SK-N-SH (cell line): ENCODE data around the gene MSTO1.

Experiments
- EP300 ChIP-seq, 2 experiments: IDR thresholded peaks; 2 replicates each; pipeline versions ENCODE4 v1.4.0 to v1.6.1; 2012; ENCODE audit warnings: borderline replicate concordance in 1 of 2, low read depth in 1 of 2, low read length in 1 of 2
- PBX3 ChIP-seq: IDR thresholded peaks from 2 replicates; pipeline ENCODE4; 2012
- POLR2AphosphoS5 ChIP-seq: IDR thresholded peaks from 2 replicates; pipeline ENCODE4 v1.6.1; 2012; ENCODE audit warnings: low read depth, low read length
- RAD21 ChIP-seq: IDR thresholded peaks from 2 replicates; pipeline ENCODE4 v1.6.1; 2012; ENCODE audit warnings: mild to moderate bottlenecking, low read length
- TAF1 ChIP-seq: IDR thresholded peaks from 2 replicates; pipeline ENCODE4 v1.6.1; 2012; ENCODE audit warnings: low read depth, mild to moderate bottlenecking, low read length, moderate library complexity, borderline replicate concordance
- YY1 ChIP-seq: IDR thresholded peaks from 2 replicates; pipeline ENCODE4 v1.4.0; 2012; ENCODE audit warnings: low read depth, mild to moderate bottlenecking
- TF ChIP-seq, protein P1 (sequence below): fragments of 200-600 bp; sonication (generic); IDR thresholded peaks from 2 replicates; pipeline ENCODE4 v1.6.1; 2017; ENCODE audit warnings: antibody characterized with exemption, mild to moderate bottlenecking, moderate library complexity
- TF ChIP-seq, protein P2 (sequence below): IDR thresholded peaks from 2 replicates; pipeline ENCODE4 v1.6.1; 2012; ENCODE audit warnings: mild to moderate bottlenecking, low read depth, low read length, moderate library complexity

DNA sequence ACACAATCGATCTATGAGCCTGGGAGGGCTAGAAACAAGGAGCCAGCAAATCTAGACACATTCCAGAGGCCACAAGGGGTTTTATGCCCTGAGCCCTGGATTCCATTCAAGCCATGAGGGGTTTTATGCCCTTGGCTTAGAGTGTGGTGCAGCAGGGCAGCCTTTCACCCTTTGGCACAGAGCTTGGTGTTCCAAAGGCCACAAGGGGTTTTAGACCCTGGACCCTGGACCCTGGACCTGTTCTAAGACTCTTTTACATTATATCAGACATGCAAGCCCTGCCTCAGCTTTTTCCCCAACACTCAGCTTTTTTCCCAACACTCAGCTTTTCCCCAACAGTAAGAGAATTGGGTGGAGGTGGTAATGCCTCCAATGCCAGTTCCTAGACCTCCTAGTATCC lies 13.3 kb downstream of the MSTO1 start:
- TF ChIP-seq POLR2AphosphoS5 (no peak), YY1 (no peak), EP300 (IDR thresholded peaks at IDR 0.05; ENCODE audit: borderline replicate concordance in 1 of 2, low read depth in 1 of 2, low read length in 1 of 2) (no peak), RAD21 (no peak), PBX3 (no peak), TAF1 (no peak)
- TF ChIP-seq, protein P1, sequence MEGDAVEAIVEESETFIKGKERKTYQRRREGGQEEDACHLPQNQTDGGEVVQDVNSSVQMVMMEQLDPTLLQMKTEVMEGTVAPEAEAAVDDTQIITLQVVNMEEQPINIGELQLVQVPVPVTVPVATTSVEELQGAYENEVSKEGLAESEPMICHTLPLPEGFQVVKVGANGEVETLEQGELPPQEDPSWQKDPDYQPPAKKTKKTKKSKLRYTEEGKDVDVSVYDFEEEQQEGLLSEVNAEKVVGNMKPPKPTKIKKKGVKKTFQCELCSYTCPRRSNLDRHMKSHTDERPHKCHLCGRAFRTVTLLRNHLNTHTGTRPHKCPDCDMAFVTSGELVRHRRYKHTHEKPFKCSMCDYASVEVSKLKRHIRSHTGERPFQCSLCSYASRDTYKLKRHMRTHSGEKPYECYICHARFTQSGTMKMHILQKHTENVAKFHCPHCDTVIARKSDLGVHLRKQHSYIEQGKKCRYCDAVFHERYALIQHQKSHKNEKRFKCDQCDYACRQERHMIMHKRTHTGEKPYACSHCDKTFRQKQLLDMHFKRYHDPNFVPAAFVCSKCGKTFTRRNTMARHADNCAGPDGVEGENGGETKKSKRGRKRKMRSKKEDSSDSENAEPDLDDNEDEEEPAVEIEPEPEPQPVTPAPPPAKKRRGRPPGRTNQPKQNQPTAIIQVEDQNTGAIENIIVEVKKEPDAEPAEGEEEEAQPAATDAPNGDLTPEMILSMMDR, result no peak
- TF ChIP-seq, protein P2, sequence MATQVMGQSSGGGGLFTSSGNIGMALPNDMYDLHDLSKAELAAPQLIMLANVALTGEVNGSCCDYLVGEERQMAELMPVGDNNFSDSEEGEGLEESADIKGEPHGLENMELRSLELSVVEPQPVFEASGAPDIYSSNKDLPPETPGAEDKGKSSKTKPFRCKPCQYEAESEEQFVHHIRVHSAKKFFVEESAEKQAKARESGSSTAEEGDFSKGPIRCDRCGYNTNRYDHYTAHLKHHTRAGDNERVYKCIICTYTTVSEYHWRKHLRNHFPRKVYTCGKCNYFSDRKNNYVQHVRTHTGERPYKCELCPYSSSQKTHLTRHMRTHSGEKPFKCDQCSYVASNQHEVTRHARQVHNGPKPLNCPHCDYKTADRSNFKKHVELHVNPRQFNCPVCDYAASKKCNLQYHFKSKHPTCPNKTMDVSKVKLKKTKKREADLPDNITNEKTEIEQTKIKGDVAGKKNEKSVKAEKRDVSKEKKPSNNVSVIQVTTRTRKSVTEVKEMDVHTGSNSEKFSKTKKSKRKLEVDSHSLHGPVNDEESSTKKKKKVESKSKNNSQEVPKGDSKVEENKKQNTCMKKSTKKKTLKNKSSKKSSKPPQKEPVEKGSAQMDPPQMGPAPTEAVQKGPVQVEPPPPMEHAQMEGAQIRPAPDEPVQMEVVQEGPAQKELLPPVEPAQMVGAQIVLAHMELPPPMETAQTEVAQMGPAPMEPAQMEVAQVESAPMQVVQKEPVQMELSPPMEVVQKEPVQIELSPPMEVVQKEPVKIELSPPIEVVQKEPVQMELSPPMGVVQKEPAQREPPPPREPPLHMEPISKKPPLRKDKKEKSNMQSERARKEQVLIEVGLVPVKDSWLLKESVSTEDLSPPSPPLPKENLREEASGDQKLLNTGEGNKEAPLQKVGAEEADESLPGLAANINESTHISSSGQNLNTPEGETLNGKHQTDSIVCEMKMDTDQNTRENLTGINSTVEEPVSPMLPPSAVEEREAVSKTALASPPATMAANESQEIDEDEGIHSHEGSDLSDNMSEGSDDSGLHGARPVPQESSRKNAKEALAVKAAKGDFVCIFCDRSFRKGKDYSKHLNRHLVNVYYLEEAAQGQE, result no peak
